Lung (tissue), 12 donors: Measurements from ENCODE around the gene UBL5. TPM values are rescaled to one million over a fixed set of nuclear protein-coding genes. Genes with fewer than 3 reads are reported as not detected.
A peak's percentile ranks its signal among the peaks of the same experiment; 100 is the strongest.

Experiments
- ATAC-seq: fragments of 200-7000 bp; cut with Tn5 transposase; one replicate; pipeline ENCODE4 v1.9.1; 2020; ENCODE audit warnings: moderate number of reproducible peaks; ENCODE audit not compliant: insufficient read depth, low FRiP score
- DNase-seq, 3 donors: peaks; one replicate each; pipeline ENCODE4 v3.0.0-alpha.2; 2013 to 2017
- H3K27ac ChIP-seq, 2 donors: one replicate each; pipeline ENCODE4 v1.5.1; 2013; ENCODE audit warnings: mild to moderate bottlenecking in 2 of 2, moderate library complexity in 2 of 2, control low read depth in 1 of 2, inconsistent platforms in 1 of 2, low read depth in 1 of 2, low read length in 1 of 2
- H3K27me3 ChIP-seq, 3 donors: one replicate each; pipeline ENCODE4 v1.5.1; 2013; ENCODE audit warnings: low read length in 2 of 3; ENCODE audit not compliant: control insufficient read depth in 3 of 3, insufficient read depth in 3 of 3
- H3K36me3 ChIP-seq, 4 donors: one replicate each; pipeline ENCODE4 v1.5.1; 2013; ENCODE audit warnings: low read length in 4 of 4, mild to moderate bottlenecking in 1 of 4, moderate library complexity in 1 of 4; ENCODE audit not compliant: control insufficient read depth in 4 of 4, insufficient read depth in 4 of 4
- H3K4me1 ChIP-seq, 5 donors: one replicate each; pipeline ENCODE4 v1.5.1; 2013; ENCODE audit warnings: low read length in 5 of 5, mild to moderate bottlenecking in 2 of 5, moderate library complexity in 1 of 5; ENCODE audit not compliant: control insufficient read depth in 5 of 5, insufficient read depth in 5 of 5
- H3K4me3 ChIP-seq: one replicate; pipeline ENCODE4 v1.5.1; 2013; ENCODE audit warnings: mild to moderate bottlenecking, control low read depth, moderate library complexity
- H3K9ac ChIP-seq, 2 donors: one replicate each; pipeline ENCODE4 v1.5.1; 2013; ENCODE audit warnings: low read length in 2 of 2, control low read depth in 1 of 2; ENCODE audit not compliant: insufficient read depth in 1 of 2
- H3K9me3 ChIP-seq, 4 donors: one replicate each; pipeline ENCODE4 v1.5.1; 2013; ENCODE audit warnings: low read length in 3 of 4, mild to moderate bottlenecking in 1 of 4, moderate library complexity in 1 of 4; ENCODE audit not compliant: control insufficient read depth in 4 of 4, insufficient read depth in 3 of 4
- CTCF ChIP-seq: IDR thresholded peaks from 2 replicates; pipeline ENCODE4 v1.5.1; 2012; ENCODE audit warnings: mild to moderate bottlenecking; ENCODE audit errors: control extremely low read depth, extremely low read depth
- WGBS, 2 donors: extraction: QIAGEN DNeasy Blood & Tissue Kit; methylation state at CpG; one replicate each; pipeline ENCODE4 v1.1.7; 2013; 5-methylcytosine and 5-hydroxymethylcytosine counted together
- polyA plus RNA-seq, 2 donors: library from polyadenylated mRNA; stranded (reverse); fragments of 200-250 nt; gene quantifications; one replicate each; pipeline ENCODE4 v1.2.1, GENCODE V29; 2013
- total RNA-seq, 2 donors: library from RNA; depleted of rRNA in 1 of 2; stranded (reverse); fragments of >200 nt in 1 of 2; gene quantifications; one replicate each; pipeline ENCODE4 v1.2.1, GENCODE V29; 2014 to 2021
- donor health status: control.
- donor health status: control.
- donor health status: Bipolar disorder and iron deficiency.
- donor health status: healthy.
- donor health status: DM: yes; HTN: yes; CAD: no.

UBL5 gene
- total and polyA plus RNA-seq, 4 donors = 102 to 1,378 (median 436) TPM

- peaks cover 0 to 15% (median 9%) of the 10 kb centered on the region in 4 donors for H3K36me3 ChIP-seq
- no peaks in the 10 kb centered on the region for H3K9me3 ChIP-seq
- ATAC-seq (no peak), DNase-seq (no peak)
- TF ChIP-seq CTCF = no peak
- 29 to 40% methylated on average over 13 of the region's 13 CpGs for WGBS, 2 donors
- peak overlapping the region in 1 of 2 donors; percentile 69 for H3K9ac ChIP-seq
- H3K4me3 ChIP-seq = peak overlapping the region; percentile 99
- H3K4me1 ChIP-seq = peaks cover 4 to 12% (median 9%) of the 10 kb centered on the region in 5 donors
- no peak overlapping the region for H3K27ac ChIP-seq
- no peaks in the 10 kb centered on the region for H3K27me3 ChIP-seq
Measured at GRCh38 chr19:9828551-9829063, 889 bp downstream of the UBL5 start.

- H3K4me3 ChIP-seq = no peak overlapping the region
- H3K36me3 ChIP-seq = peaks cover 0 to 22% (median 14%) of the 10 kb centered on the region in 4 donors
- WGBS, 2 donors = 67% methylated on average over 6 of the region's 6 CpGs
- H3K9ac ChIP-seq = no peak overlapping the region
- no peaks in the 10 kb centered on the region for H3K27me3 ChIP-seq
- peaks cover 0 to 18% (median 6%) of the 10 kb centered on the region in 5 donors for H3K4me1 ChIP-seq
- no peak for TF ChIP-seq CTCF
- no peak for DNase-seq
- no peak overlapping the region for H3K27ac ChIP-seq
- H3K9me3 ChIP-seq = no peaks in the 10 kb centered on the region
- ATAC-seq = no peak
Measured at GRCh38 chr19:9834307-9834725, 6.6 kb downstream of the UBL5 start.

DNA sequence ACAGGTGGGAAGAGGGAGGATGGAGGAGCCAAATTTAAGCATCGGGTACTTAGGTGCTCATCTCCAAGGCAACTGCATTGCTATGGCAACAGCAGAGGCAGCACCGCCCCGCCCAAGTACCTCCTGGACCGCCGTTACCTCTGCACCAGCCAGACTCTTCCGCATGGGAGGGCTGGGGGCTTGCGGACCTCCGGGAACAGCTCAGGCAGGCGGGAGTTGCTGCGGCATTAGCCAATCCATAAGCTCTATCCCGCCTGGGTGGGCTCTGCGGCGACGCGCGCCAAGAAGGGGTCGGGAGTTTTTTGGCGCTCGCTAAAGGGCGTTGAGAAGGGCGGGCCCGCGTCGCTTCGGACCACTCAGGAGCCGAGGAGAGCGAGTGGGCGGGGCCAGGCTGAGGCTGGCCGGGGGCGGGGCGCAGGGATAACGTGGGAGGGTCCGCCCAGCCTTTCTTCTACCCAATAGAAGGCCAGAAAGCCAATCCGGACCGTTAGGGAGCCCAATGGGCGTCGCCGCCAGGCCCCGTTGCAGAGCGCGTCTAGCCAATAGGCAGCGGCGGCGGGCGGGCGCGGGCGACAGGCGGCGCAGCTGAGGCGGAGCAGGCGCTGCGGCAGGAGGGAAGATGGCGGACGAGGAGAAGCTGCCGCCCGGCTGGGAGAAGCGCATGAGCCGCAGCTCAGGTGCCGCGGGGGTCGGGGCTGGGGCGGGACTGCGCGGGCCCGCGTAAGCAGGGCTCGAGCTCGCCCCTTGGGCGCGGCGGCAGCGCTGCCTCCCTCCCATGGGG is 7.2 kb downstream of the UBL5 start, which contains the start of gene PIN1:
TSS of gene PIN1 (plus strand) at position 593 of the 781 bp plus-strand sequence. CDS start at position 620, 27 bp downstream.
- 0 to 1% methylated on average over 51 to 73 of the region's 73 CpGs for WGBS, 2 donors
- no peak within 1 kb of the TSS for H3K9ac ChIP-seq

More for the DNA sequence above, 7.2 kb downstream of the UBL5 start, which contains the start of gene PIN1:
- peak within 1 kb of the TSS; percentile 72 to 80 for H3K27ac ChIP-seq
- peaks cover 0 to 19% (median 12%) of the 10 kb centered on the region in 4 donors for H3K36me3 ChIP-seq
- peaks cover 0 to 23% (median 6%) of the 10 kb centered on the region in 5 donors for H3K4me1 ChIP-seq
- DNase-seq (peak; percentile 99 to 100 (median 100)), ATAC-seq (peak; percentile 99)
- no peaks in the 10 kb centered on the region for H3K27me3 ChIP-seq
- TF ChIP-seq CTCF = peak; percentile 70
- H3K4me3 ChIP-seq = peak within 1 kb of the TSS; percentile 88
- no peaks in the 10 kb centered on the region for H3K9me3 ChIP-seq
